ENCODE data around the gene SP8. TPM values are rescaled to one million over a fixed set of nuclear protein-coding genes. Genes with fewer than 3 reads are reported as not detected.

SP8 gene
- not detected in 2 replicates for total RNA-seq

GRCh38 chr7:20786779-20787659 is at the start of gene SP8:
Gene SP8 (minus strand): TSS chr7:20786886. CDS start chr7:20786798, 88 bp downstream.

Other genes with a start within 250 kb of the SP8 start
- gene ABCB5, start 171.2 kb downstream of the SP8 start, total RNA-seq: 0.09 TPM in 1 of 2 replicates, not detected in the other

Measured in smooth muscle cell of bladder (primary cell).